ENCODE measurements around the gene ATP1A3.

Gene ATP1A3

GRCh38 chr19:41984961-41985360 lies 9.1 kb downstream of the ATP1A3 start:
- DNase-seq: no peak

GRCh38 chr19:41981724-41982123 lies 12.3 kb downstream of the ATP1A3 start:
- DNase-seq: no peak

- DNase-seq: no peak
Measured at GRCh38 chr19:41978470-41978869, 15.6 kb downstream of the ATP1A3 start.

- no peak for DNase-seq
Measured at GRCh38 chr19:41977916-41978315, 16.1 kb downstream of the ATP1A3 start.

GRCh38 chr19:41974652-41975051 lies 19.4 kb downstream of the ATP1A3 start:
- DNase-seq: no peak

GRCh38 chr19:41971363-41971762 lies 22.7 kb downstream of the ATP1A3 start:
- no peak for DNase-seq

GRCh38 chr19:41969772-41970458 lies 24.1 kb downstream of the ATP1A3 start:
- no peak for DNase-seq

GRCh38 chr19:41968751-41969595 lies 25.1 kb downstream of the ATP1A3 start:
- DNase-seq: no peak

- DNase-seq: no peak
Measured at GRCh38 chr19:41967054-41967783, 26.8 kb downstream of the ATP1A3 start.

- DNase-seq: no peak
Measured at GRCh38 chr19:41965106-41965505, 28.9 kb downstream of the ATP1A3 start.

- DNase-seq: no peak
Measured at GRCh38 chr19:41960973-41961372, 33.1 kb downstream of the ATP1A3 start.

- peak; percentile 96 for DNase-seq
Measured at GRCh38 chr19:41959056-41960053, 34.7 kb downstream of the ATP1A3 start, which contains the start of gene RABAC1. RABAC1 (minus strand) TSS chr19:41959321; CDS start chr19:41959292, 29 bp downstream.

GRCh38 chr19:41958367-41959055 lies 35.5 kb downstream of the ATP1A3 start:
- DNase-seq: peak; percentile 72

GRCh38 chr19:41957838-41958366 lies 36.1 kb downstream of the ATP1A3 start:
- peak; percentile 91 for DNase-seq

- DNase-seq: no peak
Measured at GRCh38 chr19:41957161-41957837, 36.7 kb downstream of the ATP1A3 start.

GRCh38 chr19:41956621-41957020 lies 37.4 kb downstream of the ATP1A3 start:
- no peak for DNase-seq

- DNase-seq: no peak
Measured at GRCh38 chr19:41955521-41955920, 38.5 kb downstream of the ATP1A3 start.

GRCh38 chr19:41951686-41952172 lies 42.3 kb downstream of the ATP1A3 start:
- DNase-seq: peak; percentile 61

GRCh38 chr19:41947091-41947490 lies 46.9 kb downstream of the ATP1A3 start:
- DNase-seq: no peak

- no peak for DNase-seq
Measured at GRCh38 chr19:41945135-41945766, 48.8 kb downstream of the ATP1A3 start.
